ENCODE data around the gene CCDC137. TPM values are rescaled to one million over a fixed set of nuclear protein-coding genes. Genes with fewer than 3 reads are reported as not detected.

The CCDC137 gene
- total and polyA plus RNA-seq, 2 donors (not counting 3 experiments of a cell fraction or from before 2014, with no cell fraction given): 12.9 to 32.2 TPM

- Histone ChIP-seq H3K27me3 (ENCODE audit: control insufficient read depth in 2 of 2, insufficient read depth in 2 of 2, low read length in 2 of 2) (no peaks in the 10 kb centered on the region), H4K20me1 (replicated peaks; ENCODE audit: control insufficient read depth, extremely low read depth, insufficient read depth, low read length) (no peaks in the 10 kb centered on the region), H3K9me1 (replicated peaks; ENCODE audit: control insufficient read depth, extremely low read depth, insufficient read depth, low read length) (no peaks in the 10 kb centered on the region), H3K79me2 (ENCODE audit: control insufficient read depth, insufficient read depth, low read length) (peaks cover 58% of the 10 kb centered on the region), H3K36me3 (ENCODE audit: control insufficient read depth in 2 of 2, extremely low read depth in 1 of 2, insufficient read depth in 2 of 2, low read length in 2 of 2) (peaks cover 27 to 88% of the 10 kb centered on the region in 2 experiments), H3K9me3 (replicated peaks; ENCODE audit: control insufficient read depth, insufficient read depth, low read length) (no peaks in the 10 kb centered on the region), H3K4me1 (ENCODE audit: control insufficient read depth, extremely low read depth, insufficient read depth, low read length) (peaks cover 7% of the 10 kb centered on the region), H3K9ac (replicated peaks; ENCODE audit: extremely low read depth, insufficient read depth, low read length) (no peak overlapping the region), H3K27ac (ENCODE audit: insufficient read depth, low read depth, low read length) (no peak overlapping the region), H3K4me3 (replicated peaks in 1 of 3; ENCODE audit: insufficient read depth in 1 of 3, low read depth in 1 of 3, low read length in 3 of 3) (no peak overlapping the region), H2AFZ (ENCODE audit: low read depth, low read length) (no peak overlapping the region), H3K4me2 (ENCODE audit: insufficient read depth, low read length) (no peak overlapping the region)
- no peak for FAIRE-seq
- BruUV-seq (replicated peaks): no TSS peak
- DNase-seq (ENCODE audit: low read depth, low spot score): no peak
- intact Hi-C loops (cut with micrococcal nuclease) (no loop called here), dilution Hi-C loops (cut with MboI; ENCODE audit: extremely low pct_ligation_motif_present, low sequenced_read_pairs) (no loop called here)
- CTCF ChIA-PET: no interaction called here
- TF ChIP-seq JUN (IDR thresholded peaks at IDR 0.05; ENCODE audit: borderline replicate concordance, insufficient read depth, insufficient read length, low read depth) (no peak), FOS (IDR thresholded peaks at IDR 0.05; ENCODE audit: borderline replicate concordance, insufficient read depth, low read length) (no peak), MYC (IDR thresholded peaks at IDR 0.05; ENCODE audit: low read depth, low read length) (no peak), MAX (IDR thresholded peaks at IDR 0.05; ENCODE audit: insufficient read depth, insufficient read length) (no peak), POLR2A (IDR thresholded peaks at IDR 0.05; ENCODE audit: low read depth, low read length) (no peak), POLR2AphosphoS5 (IDR thresholded peaks at IDR 0.05; ENCODE audit: insufficient read depth, low read depth, low read length) (no peak), CTCF (IDR thresholded peaks at IDR 0.05; ENCODE audit: extremely low read depth in 1 of 2, insufficient read depth in 1 of 2, low read depth in 1 of 2, low read length in 2 of 2) (no peak), GATA2 (IDR thresholded peaks at IDR 0.05; ENCODE audit: insufficient read depth, insufficient read length, low read depth, low read length) (no peak), EZH2 (IDR thresholded peaks at IDR 0.05; ENCODE audit: borderline replicate concordance, low read depth, low read length, severe bottlenecking) (no peak)
- POLR2A ChIA-PET: no interaction called here
Observed at GRCh38 chr17:81690066-81690465, 23.5 kb downstream of the CCDC137 start.
